SU-DHL-6 (cell line): ENCODE data around the gene SEMA5A.

ENCODE experiments used
- H2AFZ ChIP-seq: fragments of 200-600 bp; sonication (generic); 2 replicates; pipeline ENCODE4 v1.6.1; 2014; ENCODE audit warnings: low read depth, mild to moderate bottlenecking, moderate library complexity, mixed read lengths, antibody characterized with exemption, low read length; ENCODE audit not compliant: severe bottlenecking
- H3F3A ChIP-seq: fragments of 200-600 bp; shearing (Covaris generic); 2 replicates; pipeline ENCODE4 v1.6.0; 2016; ENCODE audit warnings: antibody characterized with exemption, mild to moderate bottlenecking; ENCODE audit not compliant: insufficient read depth
- H3K27ac ChIP-seq: fragments of 200-600 bp; sonication (generic); 2 replicates; pipeline ENCODE4 v1.5.1; 2016; ENCODE audit warnings: low read depth, mild to moderate bottlenecking, low read length, moderate library complexity, mixed read lengths
- H3K27me3 ChIP-seq: fragments of 200-600 bp; sonication (generic), shearing (Covaris generic); 2 replicates; pipeline ENCODE4 v1.6.0; 2014; ENCODE audit warnings: mild to moderate bottlenecking, low read length
- H3K36me3 ChIP-seq: fragments of 200-600 bp; sonication (generic); 2 replicates; pipeline ENCODE4 v1.6.1; 2014; ENCODE audit warnings: mild to moderate bottlenecking, low read length, mixed read lengths
- H3K4me2 ChIP-seq: fragments of 300-600, 200-600 bp; shearing (Covaris generic), sonication (generic); 2 replicates; pipeline ENCODE4 v1.6.0; 2014; ENCODE audit warnings: low read length, low read depth, mild to moderate bottlenecking; ENCODE audit not compliant: poor library complexity, severe bottlenecking
- H3K4me3 ChIP-seq: fragments of 200-600 bp; sonication (generic); 2 replicates; pipeline ENCODE4 v1.5.1; 2014; ENCODE audit warnings: antibody characterized with exemption, low read length, mild to moderate bottlenecking, mixed read lengths; ENCODE audit not compliant: insufficient read depth, poor library complexity, severe bottlenecking
- H3K79me2 ChIP-seq: fragments of 200-600 bp; sonication (generic); 2 replicates; pipeline ENCODE4 v1.6.1; 2014; ENCODE audit warnings: mild to moderate bottlenecking, low read length, moderate library complexity; ENCODE audit not compliant: insufficient read depth
- H3K9ac ChIP-seq: fragments of 200-600 bp; sonication (generic); 2 replicates; pipeline ENCODE4 v1.7.0; 2014; ENCODE audit warnings: mild to moderate bottlenecking, low read length
- H3K9me2 ChIP-seq: fragments of 200-600 bp; sonication (generic); replicated peaks from 2 replicates; pipeline ENCODE4 v1.6.1; 2014; ENCODE audit warnings: low read length; ENCODE audit not compliant: insufficient read depth
- H3K9me3 ChIP-seq: fragments of 200-600 bp; sonication (generic); 2 replicates; pipeline ENCODE4 v1.6.1; 2014; ENCODE audit warnings: low read length, mixed read lengths; ENCODE audit not compliant: insufficient read depth
- H4K20me1 ChIP-seq: fragments of 200-600 bp; sonication (generic); 2 replicates; pipeline ENCODE4 v1.6.1; 2014; ENCODE audit warnings: low read depth, mild to moderate bottlenecking, antibody characterized with exemption, low read length, moderate library complexity, mixed read lengths
- EZH2phosphoT487 ChIP-seq: fragments of 200-600 bp; sonication (generic), shearing (Covaris generic); conservative IDR thresholded peaks from 2 replicates; pipeline ENCODE4 v1.6.1; 2018; ENCODE audit warnings: mild to moderate bottlenecking, antibody characterized with exemption, low read length, moderate library complexity, mixed read lengths
- TF ChIP-seq, protein P1 (sequence below): fragments of 200-600 bp; sonication (generic); IDR thresholded peaks from one replicate; pipeline ENCODE4 v1.5.1; 2017; ENCODE audit warnings: antibody characterized with exemption, mild to moderate bottlenecking, low read length, moderate library complexity; ENCODE audit not compliant: insufficient read depth, poor library complexity, severe bottlenecking

Gene SEMA5A

GRCh38 chr5:9015260-9015936 is 530.5 kb downstream of the SEMA5A start:
- H3K4me2 ChIP-seq = no peak overlapping the region
- H3K9me2 ChIP-seq = no peaks in the 10 kb centered on the region
- no peaks in the 10 kb centered on the region for H4K20me1 ChIP-seq
- TF ChIP-seq, protein P1, sequence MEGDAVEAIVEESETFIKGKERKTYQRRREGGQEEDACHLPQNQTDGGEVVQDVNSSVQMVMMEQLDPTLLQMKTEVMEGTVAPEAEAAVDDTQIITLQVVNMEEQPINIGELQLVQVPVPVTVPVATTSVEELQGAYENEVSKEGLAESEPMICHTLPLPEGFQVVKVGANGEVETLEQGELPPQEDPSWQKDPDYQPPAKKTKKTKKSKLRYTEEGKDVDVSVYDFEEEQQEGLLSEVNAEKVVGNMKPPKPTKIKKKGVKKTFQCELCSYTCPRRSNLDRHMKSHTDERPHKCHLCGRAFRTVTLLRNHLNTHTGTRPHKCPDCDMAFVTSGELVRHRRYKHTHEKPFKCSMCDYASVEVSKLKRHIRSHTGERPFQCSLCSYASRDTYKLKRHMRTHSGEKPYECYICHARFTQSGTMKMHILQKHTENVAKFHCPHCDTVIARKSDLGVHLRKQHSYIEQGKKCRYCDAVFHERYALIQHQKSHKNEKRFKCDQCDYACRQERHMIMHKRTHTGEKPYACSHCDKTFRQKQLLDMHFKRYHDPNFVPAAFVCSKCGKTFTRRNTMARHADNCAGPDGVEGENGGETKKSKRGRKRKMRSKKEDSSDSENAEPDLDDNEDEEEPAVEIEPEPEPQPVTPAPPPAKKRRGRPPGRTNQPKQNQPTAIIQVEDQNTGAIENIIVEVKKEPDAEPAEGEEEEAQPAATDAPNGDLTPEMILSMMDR = no peak
- no peak for TF ChIP-seq EZH2phosphoT487
- H3F3A ChIP-seq = no peaks in the 10 kb centered on the region
- no peaks in the 10 kb centered on the region for H3K79me2 ChIP-seq
- H2AFZ ChIP-seq = no peak overlapping the region
- no peaks in the 10 kb centered on the region for H3K27me3 ChIP-seq
- H3K27ac ChIP-seq = no peak overlapping the region
- H3K4me3 ChIP-seq = no peak overlapping the region
- H3K9me3 ChIP-seq = no peaks in the 10 kb centered on the region
- no peak overlapping the region for H3K9ac ChIP-seq
- no peaks in the 10 kb centered on the region for H3K36me3 ChIP-seq

DNA sequence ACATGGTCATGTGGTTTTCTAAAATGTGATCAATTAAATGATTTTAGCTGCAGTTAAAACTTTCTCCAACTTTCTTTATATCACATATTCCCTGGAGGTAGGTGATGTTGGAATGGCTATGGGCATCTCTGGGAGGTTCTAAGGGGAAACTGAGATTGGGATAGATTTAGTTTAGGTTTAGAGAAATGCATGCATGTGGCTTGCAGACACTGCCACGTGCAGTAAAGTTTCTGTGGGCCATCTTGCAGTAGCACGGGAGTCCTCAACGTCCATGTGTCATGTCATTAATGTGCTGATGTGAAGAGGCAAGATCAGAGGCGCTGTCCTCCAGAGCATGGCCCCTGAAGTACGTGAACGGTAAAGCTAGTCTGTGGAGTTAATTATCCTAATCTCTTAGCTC is 532.7 kb downstream of the SEMA5A start:
- no peak for TF ChIP-seq EZH2phosphoT487
- TF ChIP-seq, protein P1 = no peak
- H3K36me3 ChIP-seq = no peaks in the 10 kb centered on the region
- no peak overlapping the region for H2AFZ ChIP-seq
- no peaks in the 10 kb centered on the region for H3K9me2 ChIP-seq
- H3K27ac ChIP-seq = no peak overlapping the region
- H3K9me3 ChIP-seq = no peaks in the 10 kb centered on the region
- no peak overlapping the region for H3K4me3 ChIP-seq
- no peak overlapping the region for H3K4me2 ChIP-seq
- no peaks in the 10 kb centered on the region for H4K20me1 ChIP-seq
- H3F3A ChIP-seq = no peaks in the 10 kb centered on the region
- no peaks in the 10 kb centered on the region for H3K79me2 ChIP-seq
- H3K27me3 ChIP-seq = no peaks in the 10 kb centered on the region
- H3K9ac ChIP-seq = no peak overlapping the region

DNA sequence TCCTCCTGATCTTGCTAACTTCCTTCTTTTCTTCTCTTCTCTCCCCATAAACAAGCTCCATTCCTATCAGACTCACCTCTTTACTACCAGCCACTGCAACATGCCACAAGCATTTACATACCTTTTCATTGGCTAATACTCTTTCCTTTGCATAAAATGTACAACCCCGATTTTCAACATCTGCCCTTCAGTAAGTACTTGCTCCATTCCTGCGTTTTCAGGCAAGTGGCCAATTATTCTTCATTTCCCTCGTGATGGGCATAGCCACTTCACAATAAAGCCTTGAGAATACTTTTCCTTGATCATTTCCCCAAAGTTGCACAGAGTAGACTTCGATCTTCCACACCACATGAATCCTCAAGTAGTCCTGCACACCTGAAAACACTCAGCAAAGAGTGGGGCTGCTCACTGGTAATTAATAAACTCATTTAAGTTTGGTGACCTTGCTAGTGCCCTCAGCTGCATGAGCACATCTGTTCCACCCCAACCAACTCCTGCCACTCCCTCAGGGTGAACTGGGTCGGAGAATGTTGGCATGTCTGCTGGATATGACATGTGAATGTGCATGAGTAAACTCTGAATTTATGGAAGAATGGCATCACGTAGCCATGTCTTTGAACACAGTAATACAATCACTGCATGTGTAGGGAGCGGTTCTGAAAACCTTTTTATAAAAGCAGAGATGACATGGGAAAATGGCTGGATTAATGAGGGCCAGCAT is 535.8 kb downstream of the SEMA5A start:
- Histone ChIP-seq H4K20me1 (no peaks in the 10 kb centered on the region), H3K9me2 (no peaks in the 10 kb centered on the region), H3K79me2 (no peaks in the 10 kb centered on the region), H3K36me3 (no peaks in the 10 kb centered on the region), H2AFZ (no peak overlapping the region), H3F3A (no peaks in the 10 kb centered on the region), H3K9me3 (no peaks in the 10 kb centered on the region), H3K4me3 (no peak overlapping the region), H3K4me2 (no peak overlapping the region), H3K27ac (no peak overlapping the region), H3K27me3 (no peaks in the 10 kb centered on the region), H3K9ac (no peak overlapping the region)
- TF ChIP-seq, protein P1 = no peak
- TF ChIP-seq EZH2phosphoT487 = no peak
